IMR-90 (cell line): ENCODE measurements around the gene GBX2. TPM values are rescaled to one million over a fixed set of nuclear protein-coding genes. Genes with fewer than 3 reads are reported as not detected.

ENCODE experiments used
- ATAC-seq: fragments of 200-7000 bp; cut with Tn5 transposase; 2 replicates; pipeline ENCODE4 v1.9.1; 2020; ENCODE audit warnings: low read depth, mild to moderate bottlenecking, moderate library complexity
- BruUV-seq: library from RNA; stranded (reverse); fragments of 400-500 nt; replicated peaks from 2 replicates; lab custom pipeline; 2021; lab: Mats Ljungman, UMichigan
- CTCF ChIA-PET: fragments of 300-600 bp; formaldehyde crosslinking; extraction: SDS; loops from one replicate; lab custom pipeline; 2021; ENCODE audit warnings: antibody characterized with exemption; lab: Yijun Ruan, JAX
- POLR2A ChIA-PET: fragments of 300-600 bp; sonication (Branson Sonifier 250); formaldehyde crosslinking; loops from one replicate; lab custom pipeline; 2022; ENCODE audit warnings: antibody characterized with exemption; ENCODE audit not compliant: unreplicated experiment; lab: Charles Lee
- DNase-seq: peaks from one replicate; pipeline ENCODE4 v3.0.0; 2013
- H2AFZ ChIP-seq: replicated peaks from 2 replicates; pipeline ENCODE3; 2013; ENCODE audit warnings: low read length, mild to moderate bottlenecking; ENCODE audit not compliant: poor library complexity
- H2AK5ac ChIP-seq: 2 replicates; pipeline ENCODE4 v1.6.1; 2013; ENCODE audit warnings: low read depth, low read length, inconsistent platforms
- H2AK9ac ChIP-seq: replicated peaks from 2 replicates; pipeline ENCODE3; 2013; ENCODE audit warnings: mild to moderate bottlenecking, low read depth, low read length, moderate library complexity; ENCODE audit not compliant: poor library complexity
- H2BK120ac ChIP-seq: 2 replicates; pipeline ENCODE4 v1.6.1; 2013; ENCODE audit warnings: low read depth, low read length, inconsistent platforms
- H2BK15ac ChIP-seq: 3 replicates; pipeline ENCODE4 v1.6.1; 2013; ENCODE audit warnings: low read depth, low read length, inconsistent platforms
- H2BK20ac ChIP-seq: 2 replicates; pipeline ENCODE4 v1.6.1; 2013; ENCODE audit warnings: low read depth, mild to moderate bottlenecking, inconsistent platforms, low read length, moderate library complexity
- H2BK5ac ChIP-seq: 2 replicates; pipeline ENCODE4 v1.6.1; 2013; ENCODE audit warnings: mild to moderate bottlenecking, low read depth, low read length, inconsistent platforms; ENCODE audit not compliant: poor library complexity, severe bottlenecking
- H3K14ac ChIP-seq: replicated peaks from 2 replicates; pipeline ENCODE4 v1.6.1; 2013; ENCODE audit warnings: low read depth, low read length, inconsistent platforms
- H3K18ac ChIP-seq: 2 replicates; pipeline ENCODE4 v1.6.1; 2013; ENCODE audit warnings: low read depth, low read length, control low read depth
- H3K23ac ChIP-seq: 2 replicates; pipeline ENCODE4 v1.6.1; 2013; ENCODE audit warnings: low read depth, low read length, inconsistent platforms
- H3K27ac ChIP-seq: 2 replicates; pipeline ENCODE4 v1.5.1; 2013; ENCODE audit warnings: mild to moderate bottlenecking, control low read depth, low read length; ENCODE audit not compliant: insufficient read depth
- H3K27me3 ChIP-seq: 2 replicates; pipeline ENCODE4 v1.6.1; 2013; ENCODE audit warnings: low read length; ENCODE audit not compliant: control insufficient read depth, insufficient read depth
- H3K36me3 ChIP-seq: 2 replicates; pipeline ENCODE4 v1.6.1; 2013; ENCODE audit warnings: low read length, mixed read lengths; ENCODE audit not compliant: control insufficient read depth, insufficient read depth
- H3K4ac ChIP-seq: 2 replicates; pipeline ENCODE4 v1.6.1; 2013; ENCODE audit warnings: low read depth, low read length, inconsistent platforms
- H3K4me1 ChIP-seq: 2 replicates; pipeline ENCODE4 v1.6.1; 2013; ENCODE audit warnings: low read length, mixed read lengths; ENCODE audit not compliant: control insufficient read depth, insufficient read depth
- H3K4me2 ChIP-seq: 2 replicates; pipeline ENCODE4 v1.6.1; 2013; ENCODE audit warnings: low read depth, mild to moderate bottlenecking, control low read depth, low read length, moderate library complexity
- H3K4me3 ChIP-seq: 2 replicates; pipeline ENCODE4 v1.5.1; 2013; ENCODE audit warnings: low read depth, mild to moderate bottlenecking, control low read depth, low read length, moderate library complexity; ENCODE audit not compliant: insufficient read depth
- H3K56ac ChIP-seq: 2 replicates; pipeline ENCODE4 v1.6.1; 2013; ENCODE audit warnings: low read length, inconsistent platforms; ENCODE audit not compliant: insufficient read depth; ENCODE audit errors: extremely low read depth
- H3K79me1 ChIP-seq, 2 experiments: 2 replicates each; pipeline ENCODE4 v1.6.1; 2013; ENCODE audit warnings: low read length in 2 of 2, inconsistent platforms in 1 of 2, low read depth in 1 of 2
- H3K9ac ChIP-seq: 2 replicates; pipeline ENCODE4 v1.6.1; 2013; ENCODE audit warnings: low read depth, low read length, control low read depth
- H3K9me1 ChIP-seq: 2 replicates; pipeline ENCODE4 v1.6.1; 2013; ENCODE audit warnings: low read length, inconsistent platforms; ENCODE audit not compliant: insufficient read depth
- H3K9me3 ChIP-seq: 2 replicates; pipeline ENCODE4 v1.6.1; 2013; ENCODE audit warnings: low read length; ENCODE audit not compliant: control insufficient read depth, insufficient read depth
- H4K20me1 ChIP-seq: 2 replicates; pipeline ENCODE4 v1.6.1; 2013; ENCODE audit warnings: low read length, inconsistent platforms; ENCODE audit not compliant: insufficient read depth
- H4K5ac ChIP-seq: 2 replicates; pipeline ENCODE4 v1.6.1; 2013; ENCODE audit warnings: mild to moderate bottlenecking, low read depth, low read length, control low read depth
- H4K8ac ChIP-seq, 2 experiments: 2 replicates each; pipeline ENCODE4 v1.6.1; 2013; ENCODE audit warnings: low read depth in 2 of 2, low read length in 2 of 2, control low read depth in 1 of 2, inconsistent platforms in 1 of 2
- H4K91ac ChIP-seq: 2 replicates; pipeline ENCODE4 v1.6.1; 2013; ENCODE audit warnings: low read depth, low read length, inconsistent platforms; ENCODE audit not compliant: insufficient read depth
- BHLHE40 ChIP-seq: fragments of 150-350 bp; IDR thresholded peaks from 2 replicates; pipeline ENCODE4 v1.6.1; 2016; ENCODE audit warnings: mild to moderate bottlenecking, low read depth, low read length
- CEBPB ChIP-seq: IDR thresholded peaks from 2 replicates; pipeline ENCODE4 v1.6.1; 2012; ENCODE audit warnings: low read depth, low read length, improper control_type of control experiment
- CHD1 ChIP-seq: IDR thresholded peaks from 2 replicates; pipeline ENCODE4 v1.6.1; 2012; ENCODE audit warnings: low read depth, low read length, improper control_type of control experiment
- FOS ChIP-seq: fragments of 150-350 bp; IDR thresholded peaks from 2 replicates; pipeline ENCODE4 v1.6.1; 2016; ENCODE audit warnings: low read depth, low read length
- MAFK ChIP-seq: IDR thresholded peaks from 2 replicates; pipeline ENCODE4 v1.6.1; 2012; ENCODE audit warnings: low read depth, low read length, improper control_type of control experiment
- MAZ ChIP-seq: IDR thresholded peaks from 2 replicates; pipeline ENCODE4 v1.6.1; 2012; ENCODE audit warnings: low read depth, mild to moderate bottlenecking, low read length, improper control_type of control experiment, moderate library complexity, borderline replicate concordance
- MXI1 ChIP-seq: IDR thresholded peaks from 2 replicates; pipeline ENCODE4 v1.6.1; 2012; ENCODE audit warnings: low read depth, mild to moderate bottlenecking, low read length, moderate library complexity, borderline replicate concordance
- NFE2L2 ChIP-seq: fragments of 150-350 bp; IDR thresholded peaks from 2 replicates; pipeline ENCODE4 v1.6.1; 2016; ENCODE audit warnings: low read depth, mild to moderate bottlenecking, low read length
- POLR2A ChIP-seq: IDR thresholded peaks from 2 replicates; pipeline ENCODE4 v1.6.1; 2012; ENCODE audit warnings: mild to moderate bottlenecking, low read depth, low read length
- RAD21 ChIP-seq: IDR thresholded peaks from 2 replicates; pipeline ENCODE4 v1.6.1; 2012; ENCODE audit warnings: low read length, improper control_type of control experiment
- RCOR1 ChIP-seq: IDR thresholded peaks from 2 replicates; pipeline ENCODE4 v1.6.1; 2012; ENCODE audit warnings: mild to moderate bottlenecking, low read length, improper control_type of control experiment; ENCODE audit not compliant: insufficient replicate concordance
- RFX5 ChIP-seq: IDR thresholded peaks from 2 replicates; pipeline ENCODE4 v1.8.0; 2012; ENCODE audit warnings: low read depth, mild to moderate bottlenecking, low read length, moderate library complexity
- SMC3 ChIP-seq: fragments of 150-350 bp; IDR thresholded peaks from 2 replicates; pipeline ENCODE4 v1.6.1; 2016; ENCODE audit warnings: low read depth, mild to moderate bottlenecking, antibody characterized with exemption, low read length, moderate library complexity
- USF2 ChIP-seq: fragments of 150-350 bp; IDR thresholded peaks from 2 replicates; pipeline ENCODE4 v1.6.1; 2017; ENCODE audit warnings: mild to moderate bottlenecking, antibody characterized with exemption, low read length, low read depth
- WGBS, 2 experiments: methylation state at CpG; one replicate each; pipeline versions ENCODE4 v1.1.5 to v1.1.7; 2013; ENCODE audit warnings: missing lambda C conversion rate in 2 of 2; ENCODE audit not compliant: insufficient read length in 1 of 2; ENCODE audit errors: extremely low coverage in 2 of 2; 5-methylcytosine and 5-hydroxymethylcytosine counted together
- dilution Hi-C: fragments of 300-500 bp; cut with HindIII; formaldehyde crosslinking; loops from one replicate; pipeline ENCODE4 v1.14.3; 2018; ENCODE audit warnings: low sequenced_read_pairs; ENCODE audit not compliant: unreplicated experiment
- in situ Hi-C: fragments of 300-500 bp; cut with MboI; formaldehyde crosslinking; loops from 3 replicates; pipeline ENCODE4 v1.14.3; 2019; ENCODE audit warnings: low sequenced_read_pairs, inconsistent platforms, mixed read lengths
- intact Hi-C: fragments of 100-400 bp; cut with micrococcal nuclease; formaldehyde crosslinking; loops from 2 replicates; pipeline ENCODE4 v1.10.0; 2022
- polyA plus RNA-seq, 3 experiments: library from polyadenylated mRNA; depleted of rRNA; stranded (reverse); fragments of >200 nt; gene quantifications; 2 replicates each; pipeline ENCODE4 v1.2.3, GENCODE V29; 2012; ENCODE audit warnings: low replicate concordance in 1 of 3
- total RNA-seq: library from RNA; depleted of rRNA; stranded (reverse); fragments of >200 nt; gene quantifications from 2 replicates; pipeline ENCODE4 v1.2.3, GENCODE V29; 2012
- TF ChIP-seq, protein P1 (sequence below): conservative IDR thresholded peaks from 2 replicates; pipeline ENCODE4 v1.5.1; 2012; ENCODE audit warnings: mild to moderate bottlenecking, low read depth, low read length, improper control_type of control experiment
- TF ChIP-seq, protein P2 (sequence below): fragments of 150-350 bp; IDR thresholded peaks from 2 replicates; pipeline ENCODE4 v1.6.1; 2016; ENCODE audit warnings: low read depth, mild to moderate bottlenecking, low read length, moderate library complexity, borderline replicate concordance

The GBX2 gene
- total and polyA plus RNA-seq, 2 of the 4 experiments (the other 2 are of a cell fraction) = 0.10 TPM; not detected in 1

GRCh38 chr2:236119476-236119875, 48.7 kb downstream of the GBX2 start:
- H3K27me3 ChIP-seq = no peaks in the 10 kb centered on the region
- no peak overlapping the region for H4K5ac ChIP-seq
- H3K4me1 ChIP-seq = peaks cover 3% of the 10 kb centered on the region; the same call in 1 of the 2 replicates

More at GRCh38 chr2:236119476-236119875, 48.7 kb downstream of the GBX2 start:
- WGBS, 2 experiments = 96% methylated on average over 8 of the region's 13 CpGs; no CpG with 5 or more reads in 1 of the 2 experiments
- Histone ChIP-seq H4K20me1 (peaks cover 8% of the 10 kb centered on the region; the same call in 1 of the 2 replicates), H3K14ac (no peak overlapping the region), H3K79me1 (no peaks in the 10 kb centered on the region), H3K18ac (no peak overlapping the region), H2AK9ac (no peak overlapping the region), H3K9ac (no peak overlapping the region), H2BK120ac (no peak overlapping the region), H3K56ac (no peak overlapping the region), H4K91ac (no peak overlapping the region), H3K9me3 (no peaks in the 10 kb centered on the region), H2BK20ac (no peak overlapping the region), H3K4me2 (no peak overlapping the region), H2AFZ (no peak overlapping the region), H3K23ac (no peak overlapping the region), H3K27ac (no peak overlapping the region), H3K36me3 (peaks cover 5% of the 10 kb centered on the region; the same call in 1 of the 2 replicates), H3K4ac (no peak overlapping the region), H2BK5ac (no peak overlapping the region), H4K8ac (no peak overlapping the region), H3K4me3 (no peak overlapping the region), H2AK5ac (no peak overlapping the region), H2BK15ac (no peak overlapping the region), H3K9me1 (no peaks in the 10 kb centered on the region)
- TF ChIP-seq MAFK = no peak
- no peak for TF ChIP-seq POLR2A
- TF ChIP-seq, protein P1, sequence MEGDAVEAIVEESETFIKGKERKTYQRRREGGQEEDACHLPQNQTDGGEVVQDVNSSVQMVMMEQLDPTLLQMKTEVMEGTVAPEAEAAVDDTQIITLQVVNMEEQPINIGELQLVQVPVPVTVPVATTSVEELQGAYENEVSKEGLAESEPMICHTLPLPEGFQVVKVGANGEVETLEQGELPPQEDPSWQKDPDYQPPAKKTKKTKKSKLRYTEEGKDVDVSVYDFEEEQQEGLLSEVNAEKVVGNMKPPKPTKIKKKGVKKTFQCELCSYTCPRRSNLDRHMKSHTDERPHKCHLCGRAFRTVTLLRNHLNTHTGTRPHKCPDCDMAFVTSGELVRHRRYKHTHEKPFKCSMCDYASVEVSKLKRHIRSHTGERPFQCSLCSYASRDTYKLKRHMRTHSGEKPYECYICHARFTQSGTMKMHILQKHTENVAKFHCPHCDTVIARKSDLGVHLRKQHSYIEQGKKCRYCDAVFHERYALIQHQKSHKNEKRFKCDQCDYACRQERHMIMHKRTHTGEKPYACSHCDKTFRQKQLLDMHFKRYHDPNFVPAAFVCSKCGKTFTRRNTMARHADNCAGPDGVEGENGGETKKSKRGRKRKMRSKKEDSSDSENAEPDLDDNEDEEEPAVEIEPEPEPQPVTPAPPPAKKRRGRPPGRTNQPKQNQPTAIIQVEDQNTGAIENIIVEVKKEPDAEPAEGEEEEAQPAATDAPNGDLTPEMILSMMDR = no peak
- TF ChIP-seq CEBPB = no peak
- TF ChIP-seq BHLHE40 = no peak
- no peak for TF ChIP-seq NFE2L2
- TF ChIP-seq FOS = no peak
- TF ChIP-seq RCOR1 = no peak
- no peak for TF ChIP-seq MAZ
- no peak for TF ChIP-seq MXI1
- TF ChIP-seq, protein P2, sequence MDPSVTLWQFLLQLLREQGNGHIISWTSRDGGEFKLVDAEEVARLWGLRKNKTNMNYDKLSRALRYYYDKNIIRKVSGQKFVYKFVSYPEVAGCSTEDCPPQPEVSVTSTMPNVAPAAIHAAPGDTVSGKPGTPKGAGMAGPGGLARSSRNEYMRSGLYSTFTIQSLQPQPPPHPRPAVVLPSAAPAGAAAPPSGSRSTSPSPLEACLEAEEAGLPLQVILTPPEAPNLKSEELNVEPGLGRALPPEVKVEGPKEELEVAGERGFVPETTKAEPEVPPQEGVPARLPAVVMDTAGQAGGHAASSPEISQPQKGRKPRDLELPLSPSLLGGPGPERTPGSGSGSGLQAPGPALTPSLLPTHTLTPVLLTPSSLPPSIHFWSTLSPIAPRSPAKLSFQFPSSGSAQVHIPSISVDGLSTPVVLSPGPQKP = no peak
- no peak for TF ChIP-seq SMC3
- TF ChIP-seq USF2 = no peak
- no peak for TF ChIP-seq CHD1
- TF ChIP-seq RFX5 = no peak
- no peak for TF ChIP-seq RAD21
- ATAC-seq (no peak), DNase-seq (no peak)
- CTCF ChIA-PET = no interaction called here
- in situ Hi-C loops (no loop called here), intact Hi-C loops (no loop called here), dilution Hi-C loops (no loop called here)
- no TSS peak for BruUV-seq
- POLR2A ChIA-PET = no interaction called here
